Astrocyte (in vitro differentiated cells and primary cell): Measurements from ENCODE around the gene HOXA7.
A peak's percentile ranks its signal among the peaks of the same experiment; 100 is the strongest.

Experiments
- EZH2 ChIP-seq: IDR thresholded peaks from 2 replicates; pipeline ENCODE4 v1.6.1; 2012; ENCODE audit warnings: mild to moderate bottlenecking, low read length, inconsistent platforms; ENCODE audit not compliant: insufficient read depth
- TF ChIP-seq, protein P1 (sequence below): IDR thresholded peaks from 2 replicates; pipeline ENCODE4 v1.5.1; 2011; ENCODE audit warnings: low read depth, mild to moderate bottlenecking, inconsistent platforms, low read length, moderate library complexity; ENCODE audit not compliant: insufficient read depth

GRCh38 chr7:27116031-27116961 is 40.2 kb downstream of the HOXA7 start:
- TF ChIP-seq, protein P1, sequence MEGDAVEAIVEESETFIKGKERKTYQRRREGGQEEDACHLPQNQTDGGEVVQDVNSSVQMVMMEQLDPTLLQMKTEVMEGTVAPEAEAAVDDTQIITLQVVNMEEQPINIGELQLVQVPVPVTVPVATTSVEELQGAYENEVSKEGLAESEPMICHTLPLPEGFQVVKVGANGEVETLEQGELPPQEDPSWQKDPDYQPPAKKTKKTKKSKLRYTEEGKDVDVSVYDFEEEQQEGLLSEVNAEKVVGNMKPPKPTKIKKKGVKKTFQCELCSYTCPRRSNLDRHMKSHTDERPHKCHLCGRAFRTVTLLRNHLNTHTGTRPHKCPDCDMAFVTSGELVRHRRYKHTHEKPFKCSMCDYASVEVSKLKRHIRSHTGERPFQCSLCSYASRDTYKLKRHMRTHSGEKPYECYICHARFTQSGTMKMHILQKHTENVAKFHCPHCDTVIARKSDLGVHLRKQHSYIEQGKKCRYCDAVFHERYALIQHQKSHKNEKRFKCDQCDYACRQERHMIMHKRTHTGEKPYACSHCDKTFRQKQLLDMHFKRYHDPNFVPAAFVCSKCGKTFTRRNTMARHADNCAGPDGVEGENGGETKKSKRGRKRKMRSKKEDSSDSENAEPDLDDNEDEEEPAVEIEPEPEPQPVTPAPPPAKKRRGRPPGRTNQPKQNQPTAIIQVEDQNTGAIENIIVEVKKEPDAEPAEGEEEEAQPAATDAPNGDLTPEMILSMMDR, result no peak
- TF ChIP-seq EZH2, result peak; percentile 49
